K562 (cell line): ENCODE data around the gene TRMT1. TPM values are rescaled to one million over a fixed set of nuclear protein-coding genes. Genes with fewer than 3 reads are reported as not detected.
A peak's percentile ranks its signal among the peaks of the same experiment; 100 is the strongest.

Experiments used
- ARID1B ChIP-seq: fragments of 450-650 bp; IDR thresholded peaks from 2 replicates; pipeline ENCODE4 v1.6.1; 2016; ENCODE audit warnings: antibody characterized with exemption, mild to moderate bottlenecking, inconsistent platforms
- ATF4 ChIP-seq: fragments of 450-650 bp; formaldehyde crosslinking; IDR thresholded peaks from 2 replicates; pipeline ENCODE4 v1.4.0; 2022; ENCODE audit warnings: mild to moderate bottlenecking, moderate library complexity
- FOXA3 ChIP-seq, 2 experiments: fragments of 450-650 bp in 1 of 2; sonication (generic) in 1 of 2; formaldehyde crosslinking; IDR thresholded peaks in 1 of 2; conservative IDR thresholded peaks in 1 of 2; 2 replicates each; pipeline versions ENCODE4 v1.4.0 to v1.8.0; 2020 to 2022; ENCODE audit warnings: mild to moderate bottlenecking in 2 of 2, missing genetic modification reagents in 1 of 2
- HBP1 ChIP-seq: fragments of 450-650 bp; formaldehyde crosslinking; IDR thresholded peaks from 2 replicates; pipeline ENCODE4 v1.4.0; 2022; ENCODE audit warnings: missing genetic modification characterization
- HNRNPLL ChIP-seq: fragments of 200-400 bp; formaldehyde crosslinking; IDR thresholded peaks from 2 replicates; pipeline ENCODE4 v1.6.1; 2017; ENCODE audit warnings: low read length, low read depth, mild to moderate bottlenecking; ENCODE audit not compliant: poor library complexity, severe bottlenecking
- MEIS2 ChIP-seq: fragments of 450-650 bp; IDR thresholded peaks from 2 replicates; pipeline ENCODE4 v1.6.1; 2014; ENCODE audit warnings: mild to moderate bottlenecking; ENCODE audit not compliant: partially characterized antibody
- NEUROD1 ChIP-seq: fragments of 150-350 bp; IDR thresholded peaks from 2 replicates; pipeline ENCODE4 v1.6.1; 2014; ENCODE audit warnings: borderline replicate concordance, low read length, low read depth; ENCODE audit not compliant: partially characterized antibody
- ZBTB26 ChIP-seq: fragments of 450-650 bp; formaldehyde crosslinking; IDR thresholded peaks from 2 replicates; pipeline ENCODE4 v1.4.0; 2022; ENCODE audit warnings: missing genetic modification characterization
- ZBTB9 ChIP-seq: fragments of 450-650 bp; formaldehyde crosslinking; IDR thresholded peaks from 2 replicates; pipeline ENCODE4 v1.4.0; 2020; ENCODE audit warnings: mild to moderate bottlenecking, moderate library complexity
- ZFX ChIP-seq: sonication (generic); formaldehyde crosslinking; IDR thresholded peaks from 2 replicates; pipeline ENCODE4 v1.8.0; 2022; ENCODE audit warnings: mild to moderate bottlenecking, missing genetic modification reagents, moderate library complexity
- ZKSCAN1 ChIP-seq: fragments of 150-350 bp; IDR thresholded peaks from 2 replicates; pipeline ENCODE4 v1.6.1; 2016; ENCODE audit warnings: low read depth, low read length
- ZNF717 ChIP-seq: fragments of 250-450 bp; sonication (Bioruptor Pico); IDR thresholded peaks from 2 replicates; pipeline ENCODE4 v1.5.0; 2021
- polyA plus RNA-seq, 8 experiments: library from polyadenylated mRNA; depleted of rRNA in 4 of 8; stranded (reverse) in 5 of 8; unstranded in 3 of 8; fragments of >200 nt; fragmentation: Nextera tagmentation in 2 of 8; fragmentation: Illumina TruSeq in 1 of 8; extraction: Ambion mirVana in 2 of 8; extraction: Trizol in 1 of 8; gene quantifications; 2 replicates each; pipeline versions ENCODE4 v1.2.1 to v1.2.3, GENCODE V29; 2011 to 2014; ENCODE audit warnings: inconsistent platforms in 1 of 8, missing spikeins in 1 of 8
- total RNA-seq, 7 experiments: library from RNA; depleted of rRNA in 6 of 7; stranded (reverse); fragments of >200 nt in 6 of 7; fragmentation: Illumina TruSeq in 2 of 7; extraction: Trizol in 2 of 7; gene quantifications; 2 replicates each; pipeline versions ENCODE4 v1.2.1 to v1.2.3, GENCODE V29; 2011 to 2021; ENCODE audit warnings: low replicate concordance in 1 of 7
- TF ChIP-seq, protein P1 (sequence below): fragments of 250-450 bp; sonication (Bioruptor Pico); IDR thresholded peaks from 2 replicates; pipeline ENCODE4 v1.5.0; 2022; ENCODE audit warnings: mild to moderate bottlenecking

The TRMT1 gene
- total and polyA plus RNA-seq, 9 of the 15 experiments (the other 6 are each of a cell fraction or from before 2014, with no cell fraction given): 5.8 to 158 (median 54.3) TPM

DNA sequence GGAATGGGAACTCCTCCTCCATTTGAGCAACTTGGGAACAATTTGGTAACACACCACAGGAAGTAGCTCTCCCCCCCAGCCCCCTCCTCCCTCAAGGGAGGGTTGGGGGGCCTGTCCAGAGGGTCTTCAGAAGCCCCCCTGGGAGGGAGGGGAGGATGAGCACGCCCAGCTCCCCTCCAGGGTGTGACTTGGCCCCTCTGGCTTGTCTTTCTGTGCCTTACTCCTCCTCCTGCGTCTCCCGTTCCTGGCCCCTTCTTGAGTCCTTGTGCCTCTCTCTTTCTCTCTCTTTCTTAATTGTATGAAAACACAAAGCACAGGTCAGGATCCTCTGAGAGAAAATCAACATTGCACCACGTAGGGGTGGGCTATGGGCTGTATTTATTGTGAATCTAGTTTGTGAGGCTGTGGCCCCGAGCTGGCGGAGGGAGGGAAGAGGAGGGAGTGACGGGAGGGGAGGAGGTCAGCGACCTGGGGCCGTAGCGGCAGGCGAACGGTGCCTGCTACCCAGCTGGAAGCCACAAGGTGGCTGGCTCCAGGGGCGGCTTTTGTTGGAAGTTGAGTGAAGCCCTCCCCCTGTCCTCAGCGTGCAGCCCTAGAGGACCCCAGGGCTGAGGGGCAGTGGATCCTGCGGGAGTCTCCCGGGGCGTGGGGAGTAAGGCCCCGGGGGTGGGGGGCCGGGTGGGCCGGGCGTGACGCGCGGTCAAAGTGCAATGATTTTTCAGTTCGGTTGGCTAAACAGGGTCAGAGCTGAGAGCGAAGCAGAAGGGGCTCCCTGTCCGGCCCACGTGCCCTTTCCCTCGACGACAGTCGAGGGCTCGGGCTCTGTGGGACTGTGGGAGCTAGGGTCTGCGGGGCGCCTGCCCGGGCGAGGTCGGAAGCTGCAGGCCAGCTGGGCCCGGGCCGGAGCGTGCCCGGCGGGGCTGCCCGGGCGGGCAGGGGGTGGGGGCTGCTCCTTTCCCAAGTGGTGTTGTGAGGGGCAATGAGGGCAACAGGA, 20.3 kb downstream of the TRMT1 start (continued):
- TF ChIP-seq ATF4 (CRISPR knock-in tag) (0 out of 2 replicates have a peak, but pooled peaks have one; percentile 7), ZNF717 (CRISPR knock-in tag) (0 out of 2 replicates have a peak, but pooled peaks have one; percentile 50), NEUROD1 (peak; percentile 57), ARID1B (peak; percentile 43), ZBTB26 (peak; percentile 80; the same call in 1 of the 2 replicates), HNRNPLL (peak; percentile 43), HBP1 (CRISPR knock-in tag) (peak; percentile 47; the same call in 1 of the 2 replicates), MEIS2 (no peak), ZKSCAN1 (no peak), ZBTB9 (peak; percentile 72; the same call in 1 of the 2 replicates), FOXA3 (CRISPR knock-in tag; conservative IDR thresholded peaks at IDR 0.05 in 1 of 2, IDR thresholded peaks at IDR 0.05 in 1 of 2) (0 out of 4 replicates have a peak, but pooled peaks of 1 of the 2 experiments have one; percentile 7), ZFX (CRISPR knock-in tag) (peak; percentile 48; the same call in 1 of the 2 replicates)
- TF ChIP-seq, protein P1, sequence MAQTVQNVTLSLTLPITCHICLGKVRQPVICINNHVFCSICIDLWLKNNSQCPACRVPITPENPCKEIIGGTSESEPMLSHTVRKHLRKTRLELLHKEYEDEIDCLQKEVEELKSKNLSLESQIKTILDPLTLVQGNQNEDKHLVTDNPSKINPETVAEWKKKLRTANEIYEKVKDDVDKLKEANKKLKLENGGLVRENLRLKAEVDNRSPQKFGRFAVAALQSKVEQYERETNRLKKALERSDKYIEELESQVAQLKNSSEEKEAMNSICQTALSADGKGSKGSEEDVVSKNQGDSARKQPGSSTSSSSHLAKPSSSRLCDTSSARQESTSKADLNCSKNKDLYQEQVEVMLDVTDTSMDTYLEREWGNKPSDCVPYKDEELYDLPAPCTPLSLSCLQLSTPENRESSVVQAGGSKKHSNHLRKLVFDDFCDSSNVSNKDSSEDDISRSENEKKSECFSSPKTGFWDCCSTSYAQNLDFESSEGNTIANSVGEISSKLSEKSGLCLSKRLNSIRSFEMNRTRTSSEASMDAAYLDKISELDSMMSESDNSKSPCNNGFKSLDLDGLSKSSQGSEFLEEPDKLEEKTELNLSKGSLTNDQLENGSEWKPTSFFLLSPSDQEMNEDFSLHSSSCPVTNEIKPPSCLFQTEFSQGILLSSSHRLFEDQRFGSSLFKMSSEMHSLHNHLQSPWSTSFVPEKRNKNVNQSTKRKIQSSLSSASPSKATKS: 0 out of 2 replicates have a peak, but pooled peaks have one; percentile 45
